Cerebellar nuclear complex (tissue), 1 donor: ENCODE results near the gene TAF11L10.
"Not testable (repeated sequence)": the region's sequence is repeated elsewhere in the genome, so short reads cannot be mapped to it uniquely, and the experiment has no call there.

ENCODE experiments used
- DNase-seq, 2 experiments: peaks; one replicate each; lab custom pipeline; 2025; lab: John Stamatoyannopoulos, UW

The TAF11L10 gene

DNA sequence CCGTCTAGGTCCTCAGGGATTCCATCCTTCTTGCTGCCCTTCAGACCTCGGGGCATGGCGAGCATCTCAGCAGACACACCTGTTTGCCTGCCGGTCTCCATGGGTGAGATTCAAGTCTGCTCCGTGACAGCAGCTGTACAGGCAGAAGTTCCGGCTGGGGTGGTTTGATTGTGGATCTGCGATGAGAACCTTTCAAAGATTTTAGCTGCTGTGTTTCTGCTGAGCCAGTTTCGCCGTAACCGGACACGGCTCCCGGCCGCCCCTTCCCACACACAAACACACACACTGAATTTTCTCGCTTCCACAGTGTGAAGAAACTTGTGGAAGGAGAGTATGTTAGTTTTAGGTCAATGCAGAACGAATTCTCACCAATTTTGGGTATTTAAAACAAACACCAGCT, at the start of gene TAF11L10:
Gene TAF11L10, minus strand, starts transcription at position 101 of the 400 bp plus-strand sequence.
- not testable (repeated sequence) for DNase-seq

DNA sequence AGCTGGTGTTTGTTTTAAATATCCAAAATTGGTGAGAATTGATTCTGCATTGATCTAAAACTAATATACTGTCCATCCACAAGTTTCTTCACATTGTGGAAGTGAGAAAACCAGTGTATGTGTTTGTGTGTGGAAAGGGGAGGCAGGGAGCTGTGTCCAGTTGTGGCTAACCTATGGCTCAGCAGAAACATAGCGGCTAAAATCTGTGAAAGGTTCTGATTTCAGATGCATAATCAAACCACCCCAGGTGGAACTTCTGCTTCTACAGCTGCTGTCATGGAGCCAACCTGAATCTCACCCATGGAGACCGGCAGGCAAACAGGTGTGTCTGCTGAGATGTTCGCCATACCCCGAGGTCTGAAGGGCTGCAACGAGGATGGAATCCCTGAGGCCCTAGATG, 36.5 kb upstream of the TAF11L10 start, which contains the start of gene TAF11L14:
Gene TAF11L14, plus strand, starts transcription at position 301 of the 400 bp plus-strand sequence.
- DNase-seq, result no peak

DNA sequence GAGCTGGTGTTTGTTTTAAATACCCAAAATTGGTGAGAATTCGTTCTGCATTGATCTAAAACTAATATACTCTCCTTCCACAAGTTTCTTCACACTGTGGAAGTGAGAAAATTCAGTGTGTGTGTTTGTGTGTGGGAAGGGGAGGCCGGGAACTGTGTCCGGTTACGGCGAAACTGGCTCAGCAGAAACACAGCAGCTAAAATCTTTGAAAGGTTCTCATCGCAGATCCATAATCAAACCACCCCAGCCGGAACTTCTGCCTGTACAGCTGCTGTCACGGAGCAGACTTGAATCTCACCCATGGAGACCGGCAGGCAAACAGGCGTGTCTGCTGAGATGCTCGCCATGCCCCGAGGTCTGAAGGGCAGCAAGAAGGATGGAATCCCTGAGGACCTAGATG, 34.2 kb upstream of the TAF11L10 start, which contains the start of gene TAF11L13:
Gene TAF11L13, plus strand, starts transcription at position 301 of the 400 bp plus-strand sequence.
- not testable (repeated sequence) for DNase-seq

DNA sequence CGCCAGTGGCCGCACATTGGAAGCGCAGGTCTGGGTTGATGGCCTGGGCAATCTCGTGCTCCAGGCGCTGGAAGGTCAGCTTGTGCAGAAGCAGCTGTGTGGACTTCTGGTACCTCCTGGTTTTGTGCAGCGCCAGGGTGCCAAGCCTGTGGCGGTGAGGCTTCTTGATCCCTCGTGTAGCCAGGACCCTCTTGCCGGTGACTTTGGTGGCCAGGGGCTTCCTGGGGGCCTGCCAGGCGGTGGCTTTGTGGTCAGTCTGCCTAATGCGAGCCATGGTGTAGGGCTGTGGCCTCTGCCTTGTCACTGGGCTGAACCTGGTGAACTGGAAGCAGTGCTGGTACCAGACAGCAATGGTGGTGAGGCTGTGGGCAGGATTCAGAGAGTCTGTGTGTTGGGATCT, 28.1 kb upstream of the TAF11L10 start:
- DNase-seq, result no peak

DNA sequence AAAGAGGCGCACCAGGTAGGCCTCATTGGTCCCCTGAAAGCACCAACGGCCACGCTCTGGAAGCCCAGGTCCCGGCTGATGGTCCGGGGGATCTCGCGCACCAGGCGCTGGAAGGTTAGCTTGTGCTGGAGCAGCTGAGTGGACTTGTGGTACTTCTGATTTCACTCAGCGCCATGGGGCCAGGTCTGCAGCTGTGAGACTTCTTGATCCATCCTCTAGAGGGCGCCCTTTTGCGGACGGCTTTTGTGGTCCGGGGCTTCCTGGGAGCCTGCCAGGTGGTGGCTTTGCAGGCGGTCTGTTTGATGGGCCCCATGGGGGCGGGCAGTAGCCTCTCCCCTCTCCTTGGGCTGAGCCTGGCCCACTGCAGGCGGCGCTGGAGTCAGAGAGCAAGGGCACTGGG, 23.0 kb upstream of the TAF11L10 start:
- no peak for DNase-seq

DNA sequence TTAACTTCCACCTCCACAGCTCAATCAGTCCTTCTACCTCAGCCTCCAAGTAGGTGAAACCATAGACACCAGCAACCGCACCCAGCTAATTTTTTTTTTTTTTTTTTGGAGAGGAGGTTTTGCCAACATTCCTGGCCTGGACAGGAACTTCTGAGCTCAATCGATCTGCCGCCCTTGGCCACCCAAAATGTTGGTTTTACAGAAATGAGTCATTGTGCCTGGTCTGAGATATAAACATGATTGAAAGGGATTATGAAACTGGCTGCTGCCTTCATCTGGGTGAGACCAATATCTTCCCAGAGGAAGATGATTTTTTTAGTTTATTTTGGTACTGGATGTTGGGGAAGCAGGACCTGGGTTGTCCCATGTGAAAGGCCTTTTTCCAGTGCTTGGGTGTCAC, 21.7 kb upstream of the TAF11L10 start:
- no peak for DNase-seq

DNA sequence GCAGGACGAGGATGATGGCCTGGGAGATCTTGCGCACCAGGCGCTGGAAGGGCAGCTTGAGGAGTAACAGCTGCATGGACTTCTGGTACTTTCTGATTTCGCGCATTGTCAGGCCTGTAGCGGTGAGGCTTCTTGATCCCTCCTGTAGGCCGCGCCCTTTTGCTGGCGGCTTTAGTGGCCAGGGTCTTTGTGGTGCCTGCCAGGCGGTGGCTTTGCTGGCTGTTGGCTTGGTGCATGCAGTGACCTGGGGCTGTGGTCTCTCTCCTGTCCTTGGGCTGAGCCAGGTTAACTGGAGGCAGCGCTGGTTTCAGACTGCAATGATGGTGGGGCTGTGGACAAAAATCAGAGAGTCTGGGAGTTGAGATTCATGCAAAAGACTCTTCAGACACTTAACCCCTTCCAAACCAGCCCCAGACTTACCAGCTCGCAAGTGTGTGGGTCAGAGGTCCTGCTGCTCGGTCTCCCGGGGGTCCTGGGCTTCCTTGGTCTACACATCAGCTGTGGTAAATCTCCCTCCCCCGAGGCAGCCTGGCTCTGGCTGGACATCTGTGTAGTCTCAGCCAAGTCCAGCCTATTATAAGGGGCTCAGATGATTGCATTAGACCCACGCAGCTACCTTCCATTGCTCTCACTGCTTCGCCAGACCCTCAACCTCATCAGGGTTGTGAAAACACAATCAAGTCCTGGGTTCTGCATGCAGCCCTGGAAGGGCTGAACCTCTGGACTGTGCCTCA, 17.4 kb upstream of the TAF11L10 start:
- no peak for DNase-seq

DNA sequence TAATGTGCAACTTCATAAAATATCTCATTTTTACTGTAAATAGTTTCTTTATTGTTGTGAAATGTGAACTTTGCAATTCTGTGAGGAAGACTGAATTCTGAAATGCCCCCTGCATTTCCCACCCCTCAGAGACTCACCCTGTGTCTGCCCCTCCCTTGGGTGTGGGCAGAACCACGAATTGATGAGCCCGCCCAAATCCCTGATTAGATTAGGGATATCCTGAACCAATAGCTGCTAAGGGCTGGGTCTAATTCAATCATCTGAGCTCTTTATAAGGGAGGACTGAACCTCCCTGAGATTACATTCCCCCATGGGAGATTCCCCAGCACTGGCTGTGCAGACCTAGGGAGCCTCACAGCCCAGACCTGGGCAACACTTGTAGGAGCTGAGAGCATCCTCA, 12.5 kb upstream of the TAF11L10 start, which contains the start of gene TAF11L12:
Gene TAF11L12, plus strand, starts transcription at position 301 of the 400 bp plus-strand sequence.
- DNase-seq, result not testable (repeated sequence)

DNA sequence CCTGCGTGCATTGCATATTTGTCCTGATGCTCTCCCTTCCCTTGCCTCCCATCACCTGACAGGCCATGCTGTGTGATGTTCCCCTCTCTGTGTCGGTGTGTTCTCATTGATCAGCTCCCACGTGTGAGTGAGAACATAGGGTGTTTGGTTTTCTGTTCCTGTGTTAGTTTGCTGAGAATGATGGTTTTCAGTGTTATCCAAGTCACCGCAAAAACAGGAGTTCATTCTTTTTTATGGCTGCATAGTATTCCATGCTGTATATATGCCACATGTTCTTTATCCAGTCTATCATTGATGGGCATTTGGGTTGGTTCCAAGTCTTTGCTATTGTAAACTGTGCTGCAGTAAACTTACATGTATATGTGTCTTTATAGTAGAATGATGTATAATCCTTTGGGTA, 9.8 kb upstream of the TAF11L10 start:
- not testable (repeated sequence) for DNase-seq

DNA sequence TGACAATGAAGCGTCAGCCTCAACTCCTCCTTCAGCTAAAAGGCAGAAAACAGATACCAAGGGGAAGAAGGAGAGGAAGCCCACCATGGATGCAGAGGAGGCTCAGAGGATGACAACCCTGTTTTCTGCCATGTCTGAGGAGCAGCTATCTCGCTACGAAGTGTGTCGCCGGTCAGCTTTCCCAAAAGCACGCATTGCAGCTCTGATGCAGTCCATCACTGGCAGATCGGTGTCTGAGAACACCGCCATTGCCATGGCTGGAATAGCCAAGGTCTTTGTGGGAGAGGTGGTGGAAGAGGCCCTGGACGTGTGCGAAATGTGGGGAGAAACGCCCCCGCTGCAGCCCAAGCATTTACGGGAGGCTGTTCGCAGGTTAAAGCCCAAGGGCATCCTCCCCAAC, 7.3 kb upstream of the TAF11L10 start:
- DNase-seq, result no peak

DNA sequence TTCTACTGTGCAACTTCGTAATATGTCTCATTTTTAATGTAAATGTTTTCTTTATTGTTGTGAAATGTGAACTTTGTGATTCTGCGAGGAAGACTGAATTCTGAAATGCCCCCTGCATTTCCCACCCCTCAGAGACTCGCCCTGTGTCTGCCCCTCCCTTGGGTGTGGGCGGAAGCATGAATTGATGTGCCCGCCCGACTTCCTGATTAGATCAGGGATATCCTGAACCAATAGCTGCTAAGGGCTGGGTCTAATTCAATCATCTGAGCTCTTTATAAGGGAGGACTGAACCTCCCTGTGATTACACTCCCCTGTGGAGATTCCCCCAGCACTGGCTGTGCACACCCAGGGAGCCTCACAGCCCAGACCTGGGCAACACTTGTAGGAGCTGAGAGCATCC, 6.3 kb upstream of the TAF11L10 start, which contains the start of gene TAF11L11:
Gene TAF11L11, plus strand, starts transcription at position 304 of the 400 bp plus-strand sequence.
- DNase-seq, result not testable (repeated sequence)

DNA sequence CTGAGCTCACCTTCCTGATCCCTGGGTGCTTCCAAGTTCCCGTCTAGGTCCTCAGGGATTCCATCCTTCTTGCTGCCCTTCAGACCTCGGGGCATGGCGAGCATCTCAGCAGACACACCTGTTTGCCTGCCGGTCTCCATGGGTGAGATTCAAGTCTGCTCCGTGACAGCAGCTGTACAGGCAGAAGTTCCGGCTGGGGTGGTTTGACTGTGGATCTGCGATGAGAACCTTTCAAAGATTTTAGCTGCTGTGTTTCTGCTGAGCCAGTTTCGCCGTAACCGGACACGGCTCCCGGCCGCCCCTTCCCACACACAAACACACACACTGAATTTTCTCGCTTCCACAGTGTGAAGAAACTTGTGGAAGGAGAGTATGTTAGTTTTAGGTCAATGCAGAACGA, 3.4 kb downstream of the TAF11L10 start, which contains the start of gene TAF11L9:
Gene TAF11L9, minus strand, starts transcription at position 140 of the 400 bp plus-strand sequence.
- not testable (repeated sequence) for DNase-seq

DNA sequence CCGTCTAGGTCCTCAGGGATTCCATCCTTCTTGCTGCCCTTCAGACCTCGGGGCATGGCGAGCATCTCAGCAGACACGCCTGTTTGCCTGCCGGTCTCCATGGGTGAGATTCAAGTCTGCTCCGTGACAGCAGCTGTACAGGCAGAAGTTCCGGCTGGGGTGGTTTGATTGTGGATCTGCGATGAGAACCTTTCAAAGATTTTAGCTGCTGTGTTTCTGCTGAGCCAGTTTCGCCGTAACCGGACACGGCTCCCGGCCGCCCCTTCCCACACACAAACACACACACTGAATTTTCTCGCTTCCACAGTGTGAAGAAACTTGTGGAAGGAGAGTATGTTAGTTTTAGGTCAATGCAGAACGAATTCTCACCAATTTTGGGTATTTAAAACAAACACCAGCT, 6.8 kb downstream of the TAF11L10 start, which contains the start of gene TAF11L8:
Gene TAF11L8, minus strand, starts transcription at position 101 of the 400 bp plus-strand sequence.
- not testable (repeated sequence) for DNase-seq

DNA sequence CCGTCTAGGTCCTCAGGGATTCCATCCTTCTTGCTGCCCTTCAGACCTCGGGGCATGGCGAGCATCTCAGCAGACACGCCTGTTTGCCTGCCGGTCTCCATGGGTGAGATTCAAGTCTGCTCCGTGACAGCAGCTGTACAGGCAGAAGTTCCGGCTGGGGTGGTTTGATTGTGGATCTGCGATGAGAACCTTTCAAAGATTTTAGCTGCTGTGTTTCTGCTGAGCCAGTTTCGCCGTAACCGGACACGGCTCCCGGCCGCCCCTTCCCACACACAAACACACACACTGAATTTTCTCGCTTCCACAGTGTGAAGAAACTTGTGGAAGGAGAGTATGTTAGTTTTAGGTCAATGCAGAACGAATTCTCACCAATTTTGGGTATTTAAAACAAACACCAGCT, 12.0 kb downstream of the TAF11L10 start, which contains the start of gene TAF11L7:
Gene TAF11L7, minus strand, starts transcription at position 101 of the 400 bp plus-strand sequence.
- DNase-seq, result not testable (repeated sequence)
